HAP-1 (cell line): ENCODE data around the gene CYP8B1.

Experiments used
- DNase-seq, 2 experiments: peaks; one replicate each; pipeline ENCODE4 v3.0.0-alpha.2; 2016 to 2020; ENCODE audit warnings: low spot score in 2 of 2
- H3K27me3 ChIP-seq: fragments of 250-450 bp; sonication (Bioruptor Pico); 2 replicates; pipeline ENCODE4 v1.5.1; 2020; ENCODE audit warnings: low read depth, mild to moderate bottlenecking, moderate library complexity
- H3K36me3 ChIP-seq: fragments of 250-450 bp; sonication (Bioruptor Pico); replicated peaks from 2 replicates; pipeline ENCODE4 v1.5.1; 2020; ENCODE audit warnings: mild to moderate bottlenecking
- H3K4me1 ChIP-seq: fragments of 250-450 bp; sonication (Bioruptor Pico); 2 replicates; pipeline ENCODE4 v1.5.1; 2020; ENCODE audit warnings: mild to moderate bottlenecking
- H3K4me3 ChIP-seq: fragments of 250-450 bp; sonication (Bioruptor Pico); 2 replicates; pipeline ENCODE4 v1.5.1; 2020; ENCODE audit warnings: mild to moderate bottlenecking, moderate library complexity
- H3K9me3 ChIP-seq: fragments of 250-450 bp; sonication (Bioruptor Pico); 2 replicates; pipeline ENCODE4 v1.5.1; 2020; ENCODE audit warnings: mild to moderate bottlenecking, moderate library complexity
- in situ Hi-C: fragments of 300-500 bp; cut with MboI; formaldehyde crosslinking; loops from 3 replicates; pipeline ENCODE4 v1.14.3; 2020; ENCODE audit warnings: low sequenced_read_pairs, inconsistent platforms, mixed read lengths

The CYP8B1 gene

GRCh38 chr3:42877881-42878280 lies 2.2 kb upstream of the CYP8B1 start:
- in situ Hi-C loops, result no loop called here

GRCh38 chr3:42876940-42877720 lies 1.5 kb upstream of the CYP8B1 start:
- Histone ChIP-seq H3K27me3 (peaks cover 20% of the 10 kb centered on the region; the same call in 1 of the 2 replicates), H3K4me3 (no peak overlapping the region), H3K4me1 (peaks cover 6% of the 10 kb centered on the region), H3K36me3 (no peaks in the 10 kb centered on the region), H3K9me3 (no peaks in the 10 kb centered on the region)
- in situ Hi-C loops, result no loop called here
- no peak for DNase-seq

More at GRCh38 chr3:42877881-42878280, 2.2 kb upstream of the CYP8B1 start:
- Histone ChIP-seq H3K27me3 (peaks cover 18% of the 10 kb centered on the region; the same call in 1 of the 2 replicates), H3K4me3 (no peak overlapping the region), H3K36me3 (no peaks in the 10 kb centered on the region), H3K9me3 (no peaks in the 10 kb centered on the region), H3K4me1 (peaks cover 6% of the 10 kb centered on the region)
- DNase-seq, result no peak

- Histone ChIP-seq H3K4me1 (peaks cover 5% of the 10 kb centered on the region), H3K36me3 (no peaks in the 10 kb centered on the region), H3K4me3 (no peak overlapping the region), H3K9me3 (no peaks in the 10 kb centered on the region), H3K27me3 (peaks cover 20% of the 10 kb centered on the region; the same call in 1 of the 2 replicates)
- no peak for DNase-seq
- in situ Hi-C loops, result no loop called here
Measured at GRCh38 chr3:42876401-42876800, 722 bp upstream of the CYP8B1 start.

- Histone ChIP-seq H3K9me3 (no peaks in the 10 kb centered on the region), H3K4me1 (no peaks in the 10 kb centered on the region), H3K36me3 (no peaks in the 10 kb centered on the region), H3K27me3 (peaks cover 20% of the 10 kb centered on the region; the same call in 1 of the 2 replicates), H3K4me3 (no peak overlapping the region)
- DNase-seq, result no peak
- in situ Hi-C loops, result loop anchor here (25.0 kb wide), 1 partner anchor 637 kb away; no protein-coding TSS in a partner anchor
Measured at GRCh38 chr3:42874749-42875148, 930 bp downstream of the CYP8B1 start.

GRCh38 chr3:42873221-42873982 lies 2.3 kb downstream of the CYP8B1 start:
- no peak for DNase-seq
- Histone ChIP-seq H3K9me3 (no peaks in the 10 kb centered on the region), H3K4me3 (no peak overlapping the region), H3K36me3 (no peaks in the 10 kb centered on the region), H3K27me3 (peaks cover 20% of the 10 kb centered on the region; the same call in 1 of the 2 replicates), H3K4me1 (no peaks in the 10 kb centered on the region)
- in situ Hi-C loops, result loop anchor here (25.0 kb wide), 1 partner anchor 636 kb away; no protein-coding TSS in a partner anchor

- H3K36me3 ChIP-seq, result no peaks in the 10 kb centered on the region
- in situ Hi-C loops, result loop anchor here (25.0 kb wide), 1 partner anchor 635 kb away; no protein-coding TSS in a partner anchor
- DNase-seq, result no peak
- no peak overlapping the region for H3K4me3 ChIP-seq
- no peaks in the 10 kb centered on the region for H3K9me3 ChIP-seq
- peaks cover 20% of the 10 kb centered on the region; the same call in 1 of the 2 replicates for H3K27me3 ChIP-seq
- H3K4me1 ChIP-seq, result no peaks in the 10 kb centered on the region
Measured at GRCh38 chr3:42872718-42873117, 3.0 kb downstream of the CYP8B1 start.

GRCh38 chr3:42871592-42872196 lies 4.0 kb downstream of the CYP8B1 start:
- H3K9me3 ChIP-seq, result no peaks in the 10 kb centered on the region
- H3K4me1 ChIP-seq, result no peaks in the 10 kb centered on the region
- H3K4me3 ChIP-seq, result no peak overlapping the region
- DNase-seq, result no peak
- H3K27me3 ChIP-seq, result peaks cover 17% of the 10 kb centered on the region; the same call in 1 of the 2 replicates
- in situ Hi-C loops, result loop anchor here (25.0 kb wide), 1 partner anchor 634 kb away; no protein-coding TSS in a partner anchor
- no peaks in the 10 kb centered on the region for H3K36me3 ChIP-seq

GRCh38 chr3:42868841-42869240 lies 6.8 kb downstream of the CYP8B1 start:
- no peak for DNase-seq
- no peaks in the 10 kb centered on the region for H3K4me1 ChIP-seq
- in situ Hi-C loops, result loop anchor here (25.0 kb wide), 1 partner anchor 632 kb away; no protein-coding TSS in a partner anchor
- no peaks in the 10 kb centered on the region for H3K9me3 ChIP-seq
- no peak overlapping the region for H3K4me3 ChIP-seq
- H3K27me3 ChIP-seq, result peaks cover 11% of the 10 kb centered on the region; the same call in 1 of the 2 replicates
- H3K36me3 ChIP-seq, result no peaks in the 10 kb centered on the region

GRCh38 chr3:42867138-42867537 lies 8.5 kb downstream of the CYP8B1 start:
- no peaks in the 10 kb centered on the region for H3K27me3 ChIP-seq
- no peak overlapping the region for H3K4me3 ChIP-seq
- H3K4me1 ChIP-seq, result no peaks in the 10 kb centered on the region
- H3K36me3 ChIP-seq, result no peaks in the 10 kb centered on the region
- no peaks in the 10 kb centered on the region for H3K9me3 ChIP-seq
- in situ Hi-C loops, result loop anchor here (25.0 kb wide), 1 partner anchor 630 kb away; no protein-coding TSS in a partner anchor
- DNase-seq, result no peak

- no peak for DNase-seq
- in situ Hi-C loops, result loop anchor here (25.0 kb wide), 1 partner anchor 628 kb away; no protein-coding TSS in a partner anchor
- H3K36me3 ChIP-seq, result no peaks in the 10 kb centered on the region
- H3K4me3 ChIP-seq, result no peak overlapping the region
- no peaks in the 10 kb centered on the region for H3K4me1 ChIP-seq
- no peaks in the 10 kb centered on the region for H3K9me3 ChIP-seq
- no peaks in the 10 kb centered on the region for H3K27me3 ChIP-seq
Measured at GRCh38 chr3:42865256-42865655, 10.4 kb downstream of the CYP8B1 start.

- no peaks in the 10 kb centered on the region for H3K36me3 ChIP-seq
- DNase-seq, result no peak
- H3K4me1 ChIP-seq, result no peaks in the 10 kb centered on the region
- no peaks in the 10 kb centered on the region for H3K9me3 ChIP-seq
- H3K27me3 ChIP-seq, result no peaks in the 10 kb centered on the region
- H3K4me3 ChIP-seq, result no peak overlapping the region
- in situ Hi-C loops, result loop anchor here (25.0 kb wide), 1 partner anchor 627 kb away; no protein-coding TSS in a partner anchor
Measured at GRCh38 chr3:42864321-42864950, 11.2 kb downstream of the CYP8B1 start.

- Histone ChIP-seq H3K27me3 (peaks cover 7% of the 10 kb centered on the region), H3K4me3 (no peak overlapping the region), H3K4me1 (no peaks in the 10 kb centered on the region), H3K9me3 (no peaks in the 10 kb centered on the region), H3K36me3 (no peaks in the 10 kb centered on the region)
- in situ Hi-C loops, result loop anchor here (25.0 kb wide), 1 partner anchor 619 kb away; no protein-coding TSS in a partner anchor
- DNase-seq, result no peak
Measured at GRCh38 chr3:42856544-42856943, 19.1 kb downstream of the CYP8B1 start.
